WTC11 (cell line): ENCODE measurements around the gene KLHDC9. TPM values are rescaled to one million over a fixed set of nuclear protein-coding genes. Genes with fewer than 3 reads are reported as not detected.

ENCODE experiments used
- ATAC-seq: fragments of 200-7000 bp; cut with Tn5 transposase; 2 replicates; pipeline ENCODE4 v1.10.0; 2021; ENCODE audit warnings: mild to moderate bottlenecking, moderate library complexity
- CTCF ChIA-PET: fragments of 300-600 bp; sonication (Branson Sonifier 250); formaldehyde crosslinking; loops from one replicate; lab custom pipeline; 2021; ENCODE audit warnings: antibody characterized with exemption; lab: Charles Lee
- POLR2A ChIA-PET: fragments of 350-600 bp; sonication (Branson Sonifier 250); formaldehyde crosslinking; loops from one replicate; lab custom pipeline; 2021; ENCODE audit warnings: antibody characterized with exemption; lab: Charles Lee
- DNase-seq: peaks from one replicate; pipeline ENCODE4 v3.0.0; 2021; ENCODE audit warnings: low spot score
- H3K27ac Mint-ChIP-seq: 2 replicates; pipeline ENCODE4 v1.8.0; 2021; ENCODE audit warnings: mixed read lengths
- H3K27me3 Mint-ChIP-seq: 2 replicates; pipeline ENCODE4 v1.8.0; 2021; ENCODE audit warnings: low read depth, mild to moderate bottlenecking, moderate library complexity, mixed read lengths
- H3K36me3 Mint-ChIP-seq: 2 replicates; pipeline ENCODE4 v1.8.0; 2021; ENCODE audit warnings: mixed read lengths
- H3K4me1 Mint-ChIP-seq: 2 replicates; pipeline ENCODE4 v1.8.0; 2022; ENCODE audit warnings: mixed read lengths
- H3K4me3 Mint-ChIP-seq: 2 replicates; pipeline ENCODE4 v1.8.0; 2021; ENCODE audit warnings: mild to moderate bottlenecking, moderate library complexity, mixed read lengths
- H3K9me3 Mint-ChIP-seq: 2 replicates; pipeline ENCODE4 v1.8.0; 2021; ENCODE audit warnings: mixed read lengths
- CREB1 ChIP-seq: sonication (generic); formaldehyde crosslinking; IDR thresholded peaks from 2 replicates; pipeline ENCODE4 v1.8.0; 2023; ENCODE audit warnings: mild to moderate bottlenecking, missing genetic modification reagents
- ESRRA ChIP-seq: sonication (generic); formaldehyde crosslinking; IDR thresholded peaks from 2 replicates; pipeline ENCODE4 v1.8.1; 2022; ENCODE audit warnings: mild to moderate bottlenecking, missing genetic modification reagents, borderline replicate concordance
- GRHL2 ChIP-seq: fragments of 250-450 bp; sonication (Bioruptor Pico); IDR thresholded peaks from 2 replicates; pipeline ENCODE4 v1.8.0; 2022; ENCODE audit warnings: mild to moderate bottlenecking, moderate library complexity; ENCODE audit not compliant: insufficient replicate concordance, severe bottlenecking
- JUN ChIP-seq: sonication (generic); formaldehyde crosslinking; IDR thresholded peaks from 2 replicates; pipeline ENCODE4 v1.8.0; 2023; ENCODE audit warnings: mild to moderate bottlenecking, missing genetic modification reagents
- KAT7 ChIP-seq: sonication (generic); formaldehyde crosslinking; IDR thresholded peaks from 2 replicates; pipeline ENCODE4 v1.8.1; 2023; ENCODE audit warnings: missing genetic modification reagents, mild to moderate bottlenecking, borderline replicate concordance
- NFATC4 ChIP-seq: fragments of 250-450 bp; sonication (Bioruptor Pico); IDR thresholded peaks from 2 replicates; pipeline ENCODE4 v1.9.0; 2021; ENCODE audit warnings: mild to moderate bottlenecking
- NFYB ChIP-seq: sonication (generic); formaldehyde crosslinking; conservative IDR thresholded peaks from 2 replicates; pipeline ENCODE4 v1.8.0; 2022; ENCODE audit warnings: low read depth, missing genetic modification reagents
- NR2C2 ChIP-seq: sonication (generic); formaldehyde crosslinking; IDR thresholded peaks from 2 replicates; pipeline ENCODE4 v1.8.0; 2022; ENCODE audit warnings: mild to moderate bottlenecking, missing genetic modification reagents
- NR3C1 ChIP-seq: sonication (generic); formaldehyde crosslinking; conservative IDR thresholded peaks from 2 replicates; pipeline ENCODE4 v1.8.1; 2023; ENCODE audit warnings: low read depth, mild to moderate bottlenecking, missing genetic modification reagents
- SMAD3 ChIP-seq: sonication (generic); formaldehyde crosslinking; IDR thresholded peaks from 2 replicates; pipeline ENCODE4 v1.8.0; 2022; ENCODE audit warnings: missing genetic modification reagents, mild to moderate bottlenecking, borderline replicate concordance
- SOX15 ChIP-seq: fragments of 250-450 bp; sonication (Bioruptor Pico); IDR thresholded peaks from 2 replicates; pipeline ENCODE4 v1.9.0; 2021; ENCODE audit warnings: mild to moderate bottlenecking
- TEAD1 ChIP-seq: sonication (generic); formaldehyde crosslinking; IDR thresholded peaks from 2 replicates; pipeline ENCODE4 v1.8.0; 2022; ENCODE audit warnings: mild to moderate bottlenecking, missing genetic modification reagents
- ZNF317 ChIP-seq: sonication (generic); formaldehyde crosslinking; IDR thresholded peaks from 2 replicates; pipeline ENCODE4 v1.8.1; 2023; ENCODE audit warnings: low read depth, mild to moderate bottlenecking, moderate library complexity, missing genetic modification reagents, borderline replicate concordance
- total RNA-seq: library from RNA; stranded (reverse); gene quantifications from 3 replicates; pipeline ENCODE4 v1.2.3, GENCODE V29; 2021
- TF ChIP-seq, protein P1 (sequence below): sonication (generic); formaldehyde crosslinking; IDR thresholded peaks from 2 replicates; pipeline ENCODE4 v1.8.0; 2023; ENCODE audit warnings: missing genetic modification reagents
- TF ChIP-seq, protein P2 (sequence below): sonication (generic); formaldehyde crosslinking; IDR thresholded peaks from 2 replicates; pipeline ENCODE4 v1.8.1; 2023; ENCODE audit warnings: mild to moderate bottlenecking, moderate library complexity, missing genetic modification reagents
- TF ChIP-seq, protein P3 (sequence below): fragments of 250-450 bp; sonication (Bioruptor Pico); IDR thresholded peaks from 2 replicates; pipeline ENCODE4 v1.9.0; 2021; ENCODE audit warnings: mild to moderate bottlenecking, borderline replicate concordance
- TF ChIP-seq, protein P4 (sequence below): sonication (generic); formaldehyde crosslinking; IDR thresholded peaks from 2 replicates; pipeline ENCODE4 v1.8.0; 2022; ENCODE audit warnings: mild to moderate bottlenecking, missing genetic modification reagents
- TF ChIP-seq, protein P5 (sequence below): sonication (generic); formaldehyde crosslinking; IDR thresholded peaks from 2 replicates; pipeline ENCODE4 v1.8.1; 2022; ENCODE audit warnings: low read depth, mild to moderate bottlenecking, moderate library complexity, missing genetic modification reagents, borderline replicate concordance
- TF ChIP-seq, protein P6 (sequence below): sonication (generic); formaldehyde crosslinking; IDR thresholded peaks from 2 replicates; pipeline ENCODE4 v1.8.0; 2023; ENCODE audit warnings: mild to moderate bottlenecking, missing genetic modification reagents
- TF ChIP-seq, protein P7 (sequence below): fragments of 250-450 bp; sonication (Bioruptor Pico); IDR thresholded peaks from 2 replicates; pipeline ENCODE4 v1.9.0; 2021; ENCODE audit warnings: mild to moderate bottlenecking

Gene KLHDC9
- total RNA-seq, 1 experiment from 2014 or later: 5.8 TPM

DNA sequence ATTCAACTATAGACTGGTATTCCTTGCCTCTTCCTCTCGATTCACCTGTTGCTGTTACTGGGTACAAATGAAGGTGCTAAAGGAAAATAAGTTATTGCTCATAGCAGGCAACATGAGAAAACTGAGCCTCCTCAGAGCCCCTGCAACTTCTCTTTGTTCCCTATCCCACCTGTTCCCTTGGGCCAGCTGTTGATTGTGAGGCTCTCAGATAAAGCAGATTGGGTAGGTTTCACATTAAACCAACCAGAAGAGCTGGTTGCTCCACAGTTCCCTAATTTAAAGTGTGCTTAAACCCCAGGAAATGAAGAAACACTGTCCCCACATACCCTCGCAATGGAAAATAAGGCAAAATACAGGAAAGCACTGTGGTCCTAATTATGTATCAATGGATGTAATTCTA is 29.5 kb downstream of the KLHDC9 start:
- Mint-ChIP-seq H3K36me3 (peaks cover 56% of the 10 kb centered on the region), H3K27ac (no peak overlapping the region), H3K9me3 (no peaks in the 10 kb centered on the region), H3K4me1 (peaks cover 20% of the 10 kb centered on the region), H3K4me3 (no peak overlapping the region), H3K27me3 (no peaks in the 10 kb centered on the region)
- TF ChIP-seq NFATC4 (CRISPR knock-in tag) (no peak), JUN (CRISPR knock-in tag) (no peak), SMAD3 (no peak)
- TF ChIP-seq, protein P1, sequence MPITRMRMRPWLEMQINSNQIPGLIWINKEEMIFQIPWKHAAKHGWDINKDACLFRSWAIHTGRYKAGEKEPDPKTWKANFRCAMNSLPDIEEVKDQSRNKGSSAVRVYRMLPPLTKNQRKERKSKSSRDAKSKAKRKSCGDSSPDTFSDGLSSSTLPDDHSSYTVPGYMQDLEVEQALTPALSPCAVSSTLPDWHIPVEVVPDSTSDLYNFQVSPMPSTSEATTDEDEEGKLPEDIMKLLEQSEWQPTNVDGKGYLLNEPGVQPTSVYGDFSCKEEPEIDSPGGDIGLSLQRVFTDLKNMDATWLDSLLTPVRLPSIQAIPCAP (CRISPR knock-in tag): no peak
- TF ChIP-seq, protein P2, sequence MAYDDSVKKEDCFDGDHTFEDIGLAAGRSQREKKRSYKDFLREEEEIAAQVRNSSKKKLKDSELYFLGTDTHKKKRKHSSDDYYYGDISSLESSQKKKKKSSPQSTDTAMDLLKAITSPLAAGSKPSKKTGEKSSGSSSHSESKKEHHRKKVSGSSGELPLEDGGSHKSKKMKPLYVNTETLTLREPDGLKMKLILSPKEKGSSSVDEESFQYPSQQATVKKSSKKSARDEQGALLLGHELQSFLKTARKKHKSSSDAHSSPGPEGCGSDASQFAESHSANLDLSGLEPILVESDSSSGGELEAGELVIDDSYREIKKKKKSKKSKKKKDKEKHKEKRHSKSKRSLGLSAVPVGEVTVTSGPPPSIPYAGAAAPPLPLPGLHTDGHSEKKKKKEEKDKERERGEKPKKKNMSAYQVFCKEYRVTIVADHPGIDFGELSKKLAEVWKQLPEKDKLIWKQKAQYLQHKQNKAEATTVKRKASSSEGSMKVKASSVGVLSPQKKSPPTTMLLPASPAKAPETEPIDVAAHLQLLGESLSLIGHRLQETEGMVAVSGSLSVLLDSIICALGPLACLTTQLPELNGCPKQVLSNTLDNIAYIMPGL (CRISPR knock-in tag): no peak
- TF ChIP-seq, protein P3, sequence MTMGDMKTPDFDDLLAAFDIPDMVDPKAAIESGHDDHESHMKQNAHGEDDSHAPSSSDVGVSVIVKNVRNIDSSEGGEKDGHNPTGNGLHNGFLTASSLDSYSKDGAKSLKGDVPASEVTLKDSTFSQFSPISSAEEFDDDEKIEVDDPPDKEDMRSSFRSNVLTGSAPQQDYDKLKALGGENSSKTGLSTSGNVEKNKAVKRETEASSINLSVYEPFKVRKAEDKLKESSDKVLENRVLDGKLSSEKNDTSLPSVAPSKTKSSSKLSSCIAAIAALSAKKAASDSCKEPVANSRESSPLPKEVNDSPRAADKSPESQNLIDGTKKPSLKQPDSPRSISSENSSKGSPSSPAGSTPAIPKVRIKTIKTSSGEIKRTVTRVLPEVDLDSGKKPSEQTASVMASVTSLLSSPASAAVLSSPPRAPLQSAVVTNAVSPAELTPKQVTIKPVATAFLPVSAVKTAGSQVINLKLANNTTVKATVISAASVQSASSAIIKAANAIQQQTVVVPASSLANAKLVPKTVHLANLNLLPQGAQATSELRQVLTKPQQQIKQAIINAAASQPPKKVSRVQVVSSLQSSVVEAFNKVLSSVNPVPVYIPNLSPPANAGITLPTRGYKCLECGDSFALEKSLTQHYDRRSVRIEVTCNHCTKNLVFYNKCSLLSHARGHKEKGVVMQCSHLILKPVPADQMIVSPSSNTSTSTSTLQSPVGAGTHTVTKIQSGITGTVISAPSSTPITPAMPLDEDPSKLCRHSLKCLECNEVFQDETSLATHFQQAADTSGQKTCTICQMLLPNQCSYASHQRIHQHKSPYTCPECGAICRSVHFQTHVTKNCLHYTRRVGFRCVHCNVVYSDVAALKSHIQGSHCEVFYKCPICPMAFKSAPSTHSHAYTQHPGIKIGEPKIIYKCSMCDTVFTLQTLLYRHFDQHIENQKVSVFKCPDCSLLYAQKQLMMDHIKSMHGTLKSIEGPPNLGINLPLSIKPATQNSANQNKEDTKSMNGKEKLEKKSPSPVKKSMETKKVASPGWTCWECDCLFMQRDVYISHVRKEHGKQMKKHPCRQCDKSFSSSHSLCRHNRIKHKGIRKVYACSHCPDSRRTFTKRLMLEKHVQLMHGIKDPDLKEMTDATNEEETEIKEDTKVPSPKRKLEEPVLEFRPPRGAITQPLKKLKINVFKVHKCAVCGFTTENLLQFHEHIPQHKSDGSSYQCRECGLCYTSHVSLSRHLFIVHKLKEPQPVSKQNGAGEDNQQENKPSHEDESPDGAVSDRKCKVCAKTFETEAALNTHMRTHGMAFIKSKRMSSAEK (CRISPR knock-in tag): no peak
- TF ChIP-seq, protein P4, sequence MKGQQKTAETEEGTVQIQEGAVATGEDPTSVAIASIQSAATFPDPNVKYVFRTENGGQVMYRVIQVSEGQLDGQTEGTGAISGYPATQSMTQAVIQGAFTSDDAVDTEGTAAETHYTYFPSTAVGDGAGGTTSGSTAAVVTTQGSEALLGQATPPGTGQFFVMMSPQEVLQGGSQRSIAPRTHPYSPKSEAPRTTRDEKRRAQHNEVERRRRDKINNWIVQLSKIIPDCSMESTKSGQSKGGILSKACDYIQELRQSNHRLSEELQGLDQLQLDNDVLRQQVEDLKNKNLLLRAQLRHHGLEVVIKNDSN (CRISPR knock-in tag): no peak
- CTCF ChIA-PET: interaction anchor here (1.3 kb wide), 1 partner anchor 38 kb away, joined by 3 read pairs; the partner anchor contains the start of gene PPOX
- no peak for DNase-seq
- ATAC-seq: no peak
- POLR2A ChIA-PET: interaction anchor here (1.9 kb wide), 1 partner anchor 10 kb away, joined by 4 read pairs; the partner anchor contains the start of genes NIT1 and PFDN2

DNA sequence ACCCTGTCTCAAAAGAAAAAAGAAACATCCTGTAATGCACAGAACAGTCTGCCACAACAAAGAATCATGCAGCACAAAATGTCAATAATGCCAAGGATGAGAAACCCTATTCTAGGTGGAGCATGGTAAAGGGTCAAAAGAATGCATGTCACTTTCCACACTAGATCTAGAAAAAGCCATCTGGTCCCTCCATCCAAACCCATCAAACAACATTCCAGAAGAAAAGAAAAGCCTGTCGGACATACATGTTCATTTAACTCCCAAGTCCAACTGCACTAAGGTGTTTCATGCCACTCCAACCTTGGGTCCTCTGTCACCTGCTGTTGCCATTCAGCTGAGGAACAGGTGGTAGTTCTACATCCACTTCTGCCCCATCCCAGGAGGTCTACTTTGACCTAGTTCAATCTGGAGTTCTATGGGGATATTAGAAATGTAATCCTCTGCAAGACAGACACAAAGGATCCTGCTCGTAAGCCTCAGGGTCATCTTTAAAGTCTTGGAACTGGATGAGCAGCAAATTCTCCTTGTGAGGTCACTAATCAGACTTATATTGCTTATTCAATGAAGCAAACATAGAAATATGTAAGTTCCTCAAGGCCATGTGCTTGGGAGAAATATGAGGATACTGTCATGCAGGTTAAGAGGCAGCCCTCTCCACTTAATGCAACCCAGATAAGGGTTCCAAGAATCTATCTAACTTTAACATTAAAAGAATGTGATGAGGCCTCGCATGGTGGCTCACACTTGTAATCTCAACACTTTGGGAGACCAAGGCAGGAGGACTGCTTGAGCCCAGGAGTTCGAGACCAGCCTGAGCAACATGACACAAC is 30.6 kb downstream of the KLHDC9 start:
- DNase-seq (no peak), ATAC-seq (no peak)
- no peaks in the 10 kb centered on the region for H3K9me3 Mint-ChIP-seq
- no peak overlapping the region for H3K4me3 Mint-ChIP-seq
- H3K4me1 Mint-ChIP-seq: peaks cover 20% of the 10 kb centered on the region
- no peaks in the 10 kb centered on the region for H3K27me3 Mint-ChIP-seq
- H3K27ac Mint-ChIP-seq: no peak overlapping the region
- peaks cover 44% of the 10 kb centered on the region for H3K36me3 Mint-ChIP-seq
- ChIA-PET CTCF (interaction anchor here (1.3 kb wide), 1 partner anchor 37 kb away, joined by 3 read pairs; the partner anchor contains the start of gene PPOX), POLR2A (interaction anchor here (1.9 kb wide), 1 partner anchor 11 kb away, joined by 4 read pairs; the partner anchor contains the start of genes NIT1 and PFDN2)
- TF ChIP-seq ZNF317 (CRISPR knock-in tag) (no peak), NR2C2 (CRISPR knock-in tag) (no peak), NFYB (CRISPR knock-in tag) (no peak), NR3C1 (no peak), CREB1 (CRISPR knock-in tag) (no peak), TEAD1 (CRISPR knock-in tag) (no peak), KAT7 (CRISPR knock-in tag) (no peak), SOX15 (CRISPR knock-in tag) (no peak), GRHL2 (CRISPR knock-in tag) (no peak), NFATC4 (CRISPR knock-in tag) (no peak), ESRRA (CRISPR knock-in tag) (no peak)
- TF ChIP-seq, protein P5, sequence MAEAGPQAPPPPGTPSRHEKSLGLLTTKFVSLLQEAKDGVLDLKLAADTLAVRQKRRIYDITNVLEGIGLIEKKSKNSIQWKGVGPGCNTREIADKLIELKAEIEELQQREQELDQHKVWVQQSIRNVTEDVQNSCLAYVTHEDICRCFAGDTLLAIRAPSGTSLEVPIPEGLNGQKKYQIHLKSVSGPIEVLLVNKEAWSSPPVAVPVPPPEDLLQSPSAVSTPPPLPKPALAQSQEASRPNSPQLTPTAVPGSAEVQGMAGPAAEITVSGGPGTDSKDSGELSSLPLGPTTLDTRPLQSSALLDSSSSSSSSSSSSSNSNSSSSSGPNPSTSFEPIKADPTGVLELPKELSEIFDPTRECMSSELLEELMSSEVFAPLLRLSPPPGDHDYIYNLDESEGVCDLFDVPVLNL: no peak
- TF ChIP-seq, protein P6, sequence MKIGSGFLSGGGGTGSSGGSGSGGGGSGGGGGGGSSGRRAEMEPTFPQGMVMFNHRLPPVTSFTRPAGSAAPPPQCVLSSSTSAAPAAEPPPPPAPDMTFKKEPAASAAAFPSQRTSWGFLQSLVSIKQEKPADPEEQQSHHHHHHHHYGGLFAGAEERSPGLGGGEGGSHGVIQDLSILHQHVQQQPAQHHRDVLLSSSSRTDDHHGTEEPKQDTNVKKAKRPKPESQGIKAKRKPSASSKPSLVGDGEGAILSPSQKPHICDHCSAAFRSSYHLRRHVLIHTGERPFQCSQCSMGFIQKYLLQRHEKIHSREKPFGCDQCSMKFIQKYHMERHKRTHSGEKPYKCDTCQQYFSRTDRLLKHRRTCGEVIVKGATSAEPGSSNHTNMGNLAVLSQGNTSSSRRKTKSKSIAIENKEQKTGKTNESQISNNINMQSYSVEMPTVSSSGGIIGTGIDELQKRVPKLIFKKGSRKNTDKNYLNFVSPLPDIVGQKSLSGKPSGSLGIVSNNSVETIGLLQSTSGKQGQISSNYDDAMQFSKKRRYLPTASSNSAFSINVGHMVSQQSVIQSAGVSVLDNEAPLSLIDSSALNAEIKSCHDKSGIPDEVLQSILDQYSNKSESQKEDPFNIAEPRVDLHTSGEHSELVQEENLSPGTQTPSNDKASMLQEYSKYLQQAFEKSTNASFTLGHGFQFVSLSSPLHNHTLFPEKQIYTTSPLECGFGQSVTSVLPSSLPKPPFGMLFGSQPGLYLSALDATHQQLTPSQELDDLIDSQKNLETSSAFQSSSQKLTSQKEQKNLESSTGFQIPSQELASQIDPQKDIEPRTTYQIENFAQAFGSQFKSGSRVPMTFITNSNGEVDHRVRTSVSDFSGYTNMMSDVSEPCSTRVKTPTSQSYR (CRISPR knock-in tag): no peak
- TF ChIP-seq, protein P7, sequence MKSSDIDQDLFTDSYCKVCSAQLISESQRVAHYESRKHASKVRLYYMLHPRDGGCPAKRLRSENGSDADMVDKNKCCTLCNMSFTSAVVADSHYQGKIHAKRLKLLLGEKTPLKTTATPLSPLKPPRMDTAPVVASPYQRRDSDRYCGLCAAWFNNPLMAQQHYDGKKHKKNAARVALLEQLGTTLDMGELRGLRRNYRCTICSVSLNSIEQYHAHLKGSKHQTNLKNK (CRISPR knock-in tag): no peak
- TF ChIP-seq, protein P1 (CRISPR knock-in tag): no peak
